Measurements from ENCODE around the gene MACROD2.

MACROD2 gene

DNA sequence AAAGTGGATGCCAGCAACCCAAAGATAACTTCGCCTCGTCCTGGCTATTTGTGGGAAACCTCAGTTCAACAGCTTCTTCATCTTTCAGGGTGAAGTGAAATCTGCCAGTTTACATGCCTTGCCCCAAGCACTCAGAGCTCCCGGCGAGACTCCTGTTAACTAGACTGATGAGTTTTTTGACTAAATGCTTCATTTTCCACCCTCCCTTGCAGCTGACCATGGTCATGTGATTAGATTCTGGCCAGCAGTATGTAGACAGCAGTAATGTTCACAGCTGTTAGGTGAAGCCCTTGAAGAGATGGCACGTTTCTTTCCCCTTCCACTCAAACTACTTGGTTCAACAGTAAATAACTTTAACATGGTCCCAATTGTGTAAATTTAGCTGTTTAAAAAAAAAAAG is 1060.9 kb downstream of the MACROD2 start:
- no peaks in the 10 kb centered on the region for H3K36me3 ChIP-seq (replicated peaks)
- no peaks in the 10 kb centered on the region for H3K27me3 ChIP-seq (ENCODE audit: low read depth)
- in situ Hi-C loops (cut with MboI; ENCODE audit: low sequenced_read_pairs): no loop called here
- no peak for DNase-seq (ENCODE audit: low spot score in 2 of 2)
- H3K4me1 ChIP-seq: no peaks in the 10 kb centered on the region
- H3K4me3 ChIP-seq: no peak overlapping the region
- no peaks in the 10 kb centered on the region for H3K9me3 ChIP-seq

DNA sequence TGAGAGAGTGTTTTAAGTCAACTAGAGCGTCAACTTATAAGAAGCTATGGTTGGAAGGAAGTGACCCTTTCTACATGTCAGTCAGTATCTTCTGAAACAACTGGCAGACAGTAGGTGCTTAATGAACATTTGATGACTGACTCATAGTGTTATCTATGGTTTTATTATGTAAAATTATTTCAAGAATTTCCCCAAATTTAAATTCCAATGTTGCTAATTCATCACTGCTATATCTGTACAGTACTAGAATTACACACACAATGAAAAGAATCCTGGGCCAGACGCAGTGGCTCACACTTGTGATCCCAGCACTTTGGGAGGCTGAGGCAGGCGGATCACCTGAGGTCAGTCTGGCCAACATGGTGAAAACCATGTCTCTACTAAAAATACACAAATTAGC is 1063.5 kb downstream of the MACROD2 start:
- in situ Hi-C loops (cut with MboI; ENCODE audit: low sequenced_read_pairs): no loop called here
- H3K4me1 ChIP-seq: no peaks in the 10 kb centered on the region
- H3K27me3 ChIP-seq (ENCODE audit: low read depth): no peaks in the 10 kb centered on the region
- H3K36me3 ChIP-seq (replicated peaks): no peaks in the 10 kb centered on the region
- no peaks in the 10 kb centered on the region for H3K9me3 ChIP-seq
- DNase-seq (ENCODE audit: low spot score in 2 of 2): no peak
- no peak overlapping the region for H3K4me3 ChIP-seq

DNA sequence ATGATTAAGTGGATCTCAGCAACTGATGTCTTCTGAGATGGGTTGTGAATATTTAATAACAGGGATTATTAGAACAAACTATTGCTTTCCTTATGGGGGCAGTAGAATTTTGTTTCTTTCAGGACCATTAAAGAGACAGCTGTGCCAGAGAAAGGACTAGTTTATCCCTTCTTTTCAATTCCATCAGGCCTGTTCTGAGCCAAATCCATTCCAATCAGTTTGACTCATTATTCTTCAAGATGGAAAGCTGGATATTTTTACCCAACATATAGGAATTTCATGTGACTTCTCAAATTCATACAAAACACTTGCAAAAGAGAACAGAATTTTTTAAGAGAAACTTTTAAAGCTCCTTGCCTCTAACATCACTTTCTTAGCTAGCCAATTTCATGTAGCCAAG is 1064.1 kb downstream of the MACROD2 start:
- Histone ChIP-seq H3K36me3 (replicated peaks) (no peaks in the 10 kb centered on the region), H3K9me3 (no peaks in the 10 kb centered on the region), H3K27me3 (ENCODE audit: low read depth) (no peaks in the 10 kb centered on the region), H3K4me3 (no peak overlapping the region), H3K4me1 (no peaks in the 10 kb centered on the region)
- in situ Hi-C loops (cut with MboI; ENCODE audit: low sequenced_read_pairs): no loop called here
- no peak for DNase-seq (ENCODE audit: low spot score in 2 of 2)

DNA sequence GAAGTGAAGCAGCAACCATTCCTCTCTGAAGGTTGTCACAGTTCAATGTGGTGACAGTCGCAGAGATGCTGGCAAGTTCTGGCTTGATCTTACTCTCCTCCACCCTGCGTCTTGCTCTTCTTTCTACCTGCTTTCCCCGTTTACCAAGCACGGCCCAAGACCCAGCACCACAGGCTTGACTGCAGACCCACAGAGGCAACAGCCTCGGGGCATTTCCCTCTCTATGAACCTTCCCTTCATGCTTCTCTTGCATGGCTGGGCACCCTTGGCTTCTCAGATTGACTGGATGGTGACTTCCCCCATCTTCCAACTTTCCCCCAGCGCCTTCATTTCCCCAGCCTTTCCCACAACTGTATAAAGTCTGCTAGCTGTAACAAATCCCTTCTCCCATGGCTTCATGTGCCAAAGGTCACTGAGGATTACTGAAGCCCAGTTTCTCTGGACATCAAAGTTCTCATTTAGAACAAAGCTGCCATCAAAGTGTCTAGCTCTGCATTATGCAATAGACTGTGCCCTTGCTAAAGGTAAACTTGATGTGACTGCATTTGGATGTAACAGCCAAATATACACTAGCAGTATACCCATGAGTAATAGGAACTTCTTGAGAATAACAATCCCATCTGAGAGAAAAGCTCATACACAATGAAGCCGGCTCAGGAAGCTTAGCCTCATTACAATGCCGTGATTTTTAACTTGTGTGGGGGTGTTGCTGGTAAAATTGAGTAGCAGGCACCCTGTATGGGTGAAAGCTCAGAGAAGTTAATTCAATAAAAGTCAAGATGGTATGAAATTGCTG is 1065.1 kb downstream of the MACROD2 start:
- Histone ChIP-seq H3K36me3 (replicated peaks) (no peaks in the 10 kb centered on the region), H3K4me3 (no peak overlapping the region), H3K4me1 (no peaks in the 10 kb centered on the region), H3K27me3 (ENCODE audit: low read depth) (no peaks in the 10 kb centered on the region), H3K9me3 (no peaks in the 10 kb centered on the region)
- DNase-seq (ENCODE audit: low spot score in 2 of 2): no peak
- in situ Hi-C loops (cut with MboI; ENCODE audit: low sequenced_read_pairs): no loop called here

DNA sequence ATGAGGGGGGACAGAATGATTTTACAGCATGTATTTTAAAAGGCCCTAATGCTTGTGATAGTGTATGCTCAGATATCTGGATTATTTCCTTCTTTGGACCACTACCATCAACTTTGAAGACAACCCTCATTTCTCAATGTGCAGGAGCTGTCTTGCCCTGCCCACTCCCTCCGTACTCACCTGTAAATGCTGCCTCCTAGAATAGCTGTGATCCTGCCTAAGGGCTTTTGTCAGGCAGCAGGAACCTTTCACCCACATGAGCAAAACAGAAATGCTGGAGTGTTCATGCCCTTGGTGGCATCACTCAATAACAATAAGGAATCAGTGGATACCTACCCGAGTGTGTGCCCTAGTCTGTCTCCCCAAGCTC is 1065.7 kb downstream of the MACROD2 start:
- in situ Hi-C loops (cut with MboI; ENCODE audit: low sequenced_read_pairs): no loop called here
- no peak for DNase-seq (ENCODE audit: low spot score in 2 of 2)
- Histone ChIP-seq H3K4me1 (no peaks in the 10 kb centered on the region), H3K36me3 (replicated peaks) (no peaks in the 10 kb centered on the region), H3K4me3 (no peak overlapping the region), H3K27me3 (ENCODE audit: low read depth) (no peaks in the 10 kb centered on the region), H3K9me3 (no peaks in the 10 kb centered on the region)

DNA sequence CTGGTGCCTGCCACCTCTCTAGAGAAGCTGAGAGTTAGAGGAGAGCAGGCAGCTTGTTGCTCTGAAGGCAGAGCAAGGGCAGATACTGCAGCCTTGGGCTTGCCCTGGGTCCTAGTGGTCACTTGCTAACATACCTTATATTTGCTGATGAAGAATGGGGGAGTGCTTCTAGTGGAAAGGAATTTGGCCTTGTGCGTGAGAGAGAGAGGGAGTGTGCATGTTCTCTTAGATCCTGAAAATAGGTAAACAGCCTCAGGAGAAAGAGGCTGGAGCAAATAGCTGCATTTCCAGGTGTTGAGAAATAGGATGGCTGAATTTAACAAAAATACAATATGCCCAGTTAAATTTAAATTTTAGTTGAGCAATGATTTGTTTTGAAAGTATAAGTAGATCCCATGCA is 1066.6 kb downstream of the MACROD2 start:
- H3K27me3 ChIP-seq (ENCODE audit: low read depth): no peaks in the 10 kb centered on the region
- in situ Hi-C loops (cut with MboI; ENCODE audit: low sequenced_read_pairs): no loop called here
- no peaks in the 10 kb centered on the region for H3K9me3 ChIP-seq
- no peak overlapping the region for H3K4me3 ChIP-seq
- H3K4me1 ChIP-seq: no peaks in the 10 kb centered on the region
- DNase-seq (ENCODE audit: low spot score in 2 of 2): no peak
- H3K36me3 ChIP-seq (replicated peaks): no peaks in the 10 kb centered on the region

DNA sequence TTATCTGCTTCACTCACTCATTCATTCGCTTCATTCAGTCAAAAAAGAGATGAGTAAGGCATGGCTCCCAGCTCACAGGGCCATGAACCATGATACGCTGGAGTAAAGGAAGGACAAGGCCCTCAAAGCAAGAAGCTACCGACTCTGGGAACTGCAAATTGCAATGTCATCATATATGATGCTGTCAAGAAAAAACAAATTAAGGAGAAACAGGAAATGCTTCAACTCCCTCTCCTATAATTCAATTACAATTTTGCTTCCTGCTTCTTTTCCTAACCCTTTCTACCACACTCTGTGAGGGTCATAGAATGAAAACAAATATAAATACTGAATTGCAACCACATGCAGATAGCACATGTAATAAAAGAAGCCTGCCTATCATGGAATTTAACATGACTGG is 1067.8 kb downstream of the MACROD2 start:
- H3K36me3 ChIP-seq (replicated peaks): no peaks in the 10 kb centered on the region
- DNase-seq (ENCODE audit: low spot score in 2 of 2): no peak
- in situ Hi-C loops (cut with MboI; ENCODE audit: low sequenced_read_pairs): no loop called here
- no peaks in the 10 kb centered on the region for H3K27me3 ChIP-seq (ENCODE audit: low read depth)
- H3K9me3 ChIP-seq: no peaks in the 10 kb centered on the region
- no peaks in the 10 kb centered on the region for H3K4me1 ChIP-seq
- no peak overlapping the region for H3K4me3 ChIP-seq

DNA sequence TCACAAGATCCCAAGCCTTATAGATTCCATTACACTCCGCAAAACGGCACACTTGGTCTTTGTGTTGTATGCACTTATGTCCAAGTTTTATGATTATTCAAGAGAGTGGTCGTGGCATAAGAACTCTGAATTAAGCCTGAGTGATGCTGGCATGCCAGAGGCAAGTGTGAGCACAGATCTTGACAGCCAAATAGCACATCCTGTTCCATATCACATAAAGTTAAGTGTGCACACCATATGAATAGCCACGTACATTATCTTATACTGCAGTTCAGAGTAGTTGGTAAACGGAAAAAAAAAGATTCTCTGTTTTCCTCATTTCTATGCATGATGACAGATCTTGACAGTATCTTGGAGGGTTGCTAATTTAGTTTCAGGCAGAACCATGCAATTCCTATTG is 1069.4 kb downstream of the MACROD2 start:
- Histone ChIP-seq H3K4me3 (no peak overlapping the region), H3K9me3 (no peaks in the 10 kb centered on the region), H3K27me3 (ENCODE audit: low read depth) (no peaks in the 10 kb centered on the region), H3K4me1 (no peaks in the 10 kb centered on the region), H3K36me3 (replicated peaks) (no peaks in the 10 kb centered on the region)
- DNase-seq (ENCODE audit: low spot score in 2 of 2): no peak
- in situ Hi-C loops (cut with MboI; ENCODE audit: low sequenced_read_pairs): no loop called here

DNA sequence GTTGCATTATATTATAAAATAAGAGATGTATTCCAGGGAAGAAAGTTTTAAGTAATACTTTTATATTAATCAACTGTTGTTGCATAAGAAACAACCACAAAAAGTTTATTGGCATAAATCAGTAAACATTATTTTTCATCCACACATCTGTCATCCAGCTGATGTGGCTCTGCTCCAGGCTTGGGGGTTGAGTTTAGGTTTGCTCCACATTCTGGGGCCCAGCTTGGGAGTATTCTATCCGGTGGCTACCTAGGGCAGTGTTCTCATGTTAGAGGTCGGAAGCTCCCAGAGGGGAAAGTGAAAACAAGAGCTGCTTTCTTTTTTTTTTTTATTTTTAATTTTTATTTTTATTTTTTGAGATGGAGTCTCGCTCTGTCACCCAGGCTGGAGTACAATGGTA is 1070.5 kb downstream of the MACROD2 start:
- H3K4me1 ChIP-seq: no peaks in the 10 kb centered on the region
- DNase-seq (ENCODE audit: low spot score in 2 of 2): no peak
- H3K9me3 ChIP-seq: no peaks in the 10 kb centered on the region
- no peak overlapping the region for H3K4me3 ChIP-seq
- no peaks in the 10 kb centered on the region for H3K36me3 ChIP-seq (replicated peaks)
- H3K27me3 ChIP-seq (ENCODE audit: low read depth): no peaks in the 10 kb centered on the region
- in situ Hi-C loops (cut with MboI; ENCODE audit: low sequenced_read_pairs): no loop called here

DNA sequence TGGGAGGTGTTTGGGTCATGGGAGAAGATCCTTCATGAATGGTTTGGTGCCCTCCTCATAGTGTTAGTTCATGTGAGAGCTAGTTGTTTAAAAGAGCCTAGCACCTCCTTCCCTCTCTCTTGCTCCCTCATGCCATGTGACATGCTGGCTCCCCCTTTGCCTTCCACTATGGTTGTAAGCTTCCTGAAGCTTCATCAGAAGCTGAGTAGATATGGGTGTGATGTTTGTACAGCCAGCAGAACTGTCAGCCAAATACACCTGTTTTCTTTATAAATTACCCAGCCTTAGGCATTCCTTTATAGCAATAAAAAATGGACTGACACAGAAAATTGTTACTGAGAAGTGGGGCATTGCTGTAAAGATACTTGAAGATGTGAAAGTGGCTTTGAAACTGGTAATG is 1073.2 kb downstream of the MACROD2 start:
- no peaks in the 10 kb centered on the region for H3K9me3 ChIP-seq
- no peak overlapping the region for H3K4me3 ChIP-seq
- H3K27me3 ChIP-seq (ENCODE audit: low read depth): no peaks in the 10 kb centered on the region
- H3K36me3 ChIP-seq (replicated peaks): no peaks in the 10 kb centered on the region
- no peak for DNase-seq (ENCODE audit: low spot score in 2 of 2)
- no peaks in the 10 kb centered on the region for H3K4me1 ChIP-seq
- in situ Hi-C loops (cut with MboI; ENCODE audit: low sequenced_read_pairs): no loop called here

DNA sequence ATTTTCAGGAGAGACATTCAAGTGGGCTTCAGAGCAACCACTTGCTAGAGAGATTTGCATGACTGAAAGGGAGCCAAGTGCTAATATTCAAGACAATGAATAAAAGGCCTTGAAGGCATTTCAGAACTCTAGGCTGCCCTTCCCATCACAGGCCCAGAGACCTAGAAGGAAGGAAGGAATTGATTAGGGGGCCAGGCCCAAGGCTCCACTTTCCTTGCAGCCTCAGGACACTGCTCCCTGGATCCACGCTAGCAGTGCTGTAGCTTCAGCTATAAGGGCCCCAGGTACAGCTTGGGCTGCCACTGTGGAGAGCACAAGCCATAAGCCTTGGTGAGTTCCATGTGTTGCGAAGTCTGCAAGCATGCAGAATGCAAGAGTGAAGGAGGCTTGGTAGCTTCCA is 1074.0 kb downstream of the MACROD2 start:
- in situ Hi-C loops (cut with MboI; ENCODE audit: low sequenced_read_pairs): no loop called here

DNA sequence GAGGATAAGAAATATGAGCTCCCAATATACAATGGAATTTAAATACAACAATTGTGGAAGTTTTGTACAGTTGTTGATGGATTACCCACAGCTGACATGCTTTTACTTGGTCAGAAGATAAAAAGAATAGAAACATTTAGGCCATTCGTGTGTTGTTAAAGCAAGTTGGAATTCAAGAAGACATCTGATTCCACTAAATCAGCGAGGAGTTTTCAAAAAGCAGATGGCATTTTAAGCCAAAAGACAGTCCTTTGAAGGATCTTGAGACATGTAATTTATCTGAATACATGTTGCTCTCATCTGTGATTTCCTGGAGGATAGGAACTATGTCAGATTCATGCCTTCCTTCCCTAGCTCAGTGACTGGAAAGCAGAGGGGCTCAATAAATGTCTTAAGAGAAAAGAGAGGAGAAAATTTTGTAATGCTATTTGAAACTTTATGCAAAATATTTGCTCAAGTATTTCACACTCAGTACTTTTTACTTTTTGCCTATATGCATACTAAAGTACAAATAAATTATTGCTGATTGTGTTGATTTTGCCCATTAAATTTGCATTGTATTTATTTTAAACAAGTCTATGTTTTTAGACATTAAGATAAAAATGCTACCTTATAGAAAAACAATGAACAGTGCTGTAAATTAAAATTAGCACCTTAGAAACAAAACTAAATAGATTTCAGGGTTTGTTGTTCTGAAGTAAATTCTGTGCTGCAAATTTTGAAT is 1075.9 kb downstream of the MACROD2 start:
- Histone ChIP-seq H3K4me1 (no peaks in the 10 kb centered on the region), H3K4me3 (no peak overlapping the region), H3K27me3 (ENCODE audit: low read depth) (no peaks in the 10 kb centered on the region), H3K9me3 (no peaks in the 10 kb centered on the region), H3K36me3 (replicated peaks) (no peaks in the 10 kb centered on the region)
- DNase-seq (ENCODE audit: low spot score in 2 of 2): no peak
- in situ Hi-C loops (cut with MboI; ENCODE audit: low sequenced_read_pairs): no loop called here

More for the DNA sequence above, 1074.0 kb downstream of the MACROD2 start:
- Histone ChIP-seq H3K9me3 (no peaks in the 10 kb centered on the region), H3K36me3 (replicated peaks) (no peaks in the 10 kb centered on the region), H3K27me3 (ENCODE audit: low read depth) (no peaks in the 10 kb centered on the region), H3K4me1 (no peaks in the 10 kb centered on the region), H3K4me3 (no peak overlapping the region)
- DNase-seq (ENCODE audit: low spot score in 2 of 2): no peak

DNA sequence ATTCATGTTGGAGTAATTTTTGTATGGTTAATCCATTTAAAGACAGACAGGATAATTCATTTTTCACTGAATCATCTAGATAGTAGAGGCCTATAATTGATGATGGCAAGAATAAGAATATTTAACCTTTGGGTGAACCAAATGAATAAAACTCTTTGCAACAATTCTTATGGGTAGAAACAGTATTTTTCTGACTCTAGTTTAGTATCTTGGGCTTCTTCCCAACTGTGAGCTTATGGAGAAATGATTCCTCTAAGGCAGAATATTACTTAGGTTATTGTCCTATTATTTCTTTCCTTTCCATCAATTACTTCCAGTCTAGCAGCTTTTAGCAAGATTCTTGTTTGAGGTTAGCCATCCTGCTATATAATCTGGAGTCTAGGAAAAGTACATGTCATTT is 1077.0 kb downstream of the MACROD2 start:
- in situ Hi-C loops (cut with MboI; ENCODE audit: low sequenced_read_pairs): no loop called here
- no peak for DNase-seq (ENCODE audit: low spot score in 2 of 2)
- Histone ChIP-seq H3K36me3 (replicated peaks) (no peaks in the 10 kb centered on the region), H3K4me3 (no peak overlapping the region), H3K27me3 (ENCODE audit: low read depth) (no peaks in the 10 kb centered on the region), H3K9me3 (no peaks in the 10 kb centered on the region), H3K4me1 (no peaks in the 10 kb centered on the region)

DNA sequence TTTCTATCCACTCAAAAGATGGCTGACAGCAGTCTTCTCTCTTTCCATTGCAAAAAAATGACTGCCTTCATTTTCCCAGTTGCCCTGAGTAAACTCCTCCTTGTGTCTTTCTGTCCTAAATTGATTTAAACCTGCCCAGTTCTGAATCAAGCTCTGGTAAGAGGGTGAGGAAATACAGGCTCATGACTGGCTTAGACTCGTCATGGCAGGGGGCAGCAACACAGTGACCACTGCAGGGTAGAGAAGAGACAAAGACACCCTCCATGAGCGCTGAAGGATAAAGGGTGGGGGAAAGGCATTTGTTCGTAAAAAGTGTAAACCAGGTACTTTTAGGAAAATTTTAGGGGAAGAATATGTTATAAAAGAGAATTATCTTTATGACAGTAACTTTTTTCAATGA is 1080.3 kb downstream of the MACROD2 start:
- Histone ChIP-seq H3K9me3 (no peaks in the 10 kb centered on the region), H3K4me3 (no peak overlapping the region), H3K4me1 (no peaks in the 10 kb centered on the region), H3K36me3 (replicated peaks) (no peaks in the 10 kb centered on the region), H3K27me3 (ENCODE audit: low read depth) (no peaks in the 10 kb centered on the region)
- DNase-seq (ENCODE audit: low spot score in 2 of 2): no peak
- in situ Hi-C loops (cut with MboI; ENCODE audit: low sequenced_read_pairs): no loop called here

Measured in HAP-1 (cell line).